DND-41 (cell line): Measurements from ENCODE around the gene FUOM.

ENCODE experiments used
- ATAC-seq: fragments of 200-7000 bp; cut with Tn5 transposase; 3 replicates; pipeline ENCODE4 v1.9.1; 2021; ENCODE audit warnings: low read depth; ENCODE audit not compliant: insufficient read depth
- DNase-seq: peaks from one replicate; pipeline ENCODE4 v3.0.0-alpha.2; 2020
- H2AFZ ChIP-seq: 2 replicates; pipeline ENCODE4 v1.6.0; 2012; ENCODE audit warnings: low read depth, low read length
- H3K27ac ChIP-seq: 2 replicates; pipeline ENCODE4 v1.5.1; 2012; ENCODE audit warnings: low read length, inconsistent platforms
- H3K27me3 ChIP-seq: fragments of 200-600 bp; sonication (generic); 2 replicates; pipeline ENCODE4 v1.6.0; 2012; ENCODE audit warnings: low read length, mild to moderate bottlenecking, inconsistent platforms; ENCODE audit not compliant: insufficient read depth, poor library complexity
- H3K36me3 ChIP-seq: 2 replicates; pipeline ENCODE4 v1.5.1; 2012; ENCODE audit warnings: low read length, inconsistent platforms; ENCODE audit not compliant: insufficient read depth
- H3K4me1 ChIP-seq: 2 replicates; pipeline ENCODE4 v1.5.1; 2012; ENCODE audit warnings: mild to moderate bottlenecking, low read length; ENCODE audit not compliant: insufficient read depth
- H3K4me2 ChIP-seq: 2 replicates; pipeline ENCODE4 v1.6.0; 2012; ENCODE audit warnings: mild to moderate bottlenecking, moderate library complexity, low read length, inconsistent platforms; ENCODE audit not compliant: insufficient read depth
- H3K4me3 ChIP-seq, 2 experiments: fragments of 200-600 bp in 1 of 2; shearing (Covaris generic) in 1 of 2; 2 replicates each; pipeline ENCODE4 v1.5.1; 2012 to 2016; ENCODE audit warnings: inconsistent platforms in 2 of 2, low read length in 2 of 2, mild to moderate bottlenecking in 2 of 2, low read depth in 1 of 2, moderate library complexity in 1 of 2
- H3K79me2 ChIP-seq: 2 replicates; pipeline ENCODE4 v1.6.0; 2012; ENCODE audit warnings: low read length, inconsistent platforms; ENCODE audit not compliant: insufficient read depth
- H3K9ac ChIP-seq: 2 replicates; pipeline ENCODE4 v1.6.0; 2012; ENCODE audit warnings: low read depth, mild to moderate bottlenecking, inconsistent platforms, low read length, moderate library complexity
- H3K9me3 ChIP-seq: 2 replicates; pipeline ENCODE4 v1.5.1; 2012; ENCODE audit warnings: low read length, moderate library complexity, mild to moderate bottlenecking, inconsistent platforms; ENCODE audit not compliant: insufficient read depth, severe bottlenecking
- H4K20me1 ChIP-seq: 2 replicates; pipeline ENCODE4 v1.6.0; 2012; ENCODE audit warnings: low read length; ENCODE audit not compliant: insufficient read depth
- CTCF ChIP-seq: IDR thresholded peaks from 2 replicates; pipeline ENCODE4 v1.5.1; 2012; ENCODE audit warnings: borderline replicate concordance, low read length, moderate library complexity, mild to moderate bottlenecking; ENCODE audit not compliant: poor library complexity, severe bottlenecking; ENCODE audit errors: extremely low read depth
- EZH2 ChIP-seq: IDR thresholded peaks from 3 replicates; pipeline ENCODE4 v1.6.1; 2012; ENCODE audit warnings: borderline replicate concordance, low read depth, mild to moderate bottlenecking, moderate library complexity, low read length, inconsistent platforms; ENCODE audit not compliant: severe bottlenecking

Gene FUOM

GRCh38 chr10:133339708-133340380, 18.0 kb downstream of the FUOM start:
- Histone ChIP-seq H3K27ac (no peak overlapping the region), H2AFZ (no peak overlapping the region), H3K9me3 (no peaks in the 10 kb centered on the region), H3K9ac (no peak overlapping the region), H4K20me1 (no peaks in the 10 kb centered on the region; the same call in 1 of the 2 replicates), H3K4me2 (no peak overlapping the region), H3K36me3 (no peaks in the 10 kb centered on the region), H3K27me3 (no peaks in the 10 kb centered on the region), H3K79me2 (no peaks in the 10 kb centered on the region), H3K4me1 (no peaks in the 10 kb centered on the region), H3K4me3 (no peak overlapping the region)
- no peak for DNase-seq
- no peak for ATAC-seq
- TF ChIP-seq CTCF (no peak), EZH2 (no peak)

GRCh38 chr10:133338080-133339071, 19.4 kb downstream of the FUOM start:
- H2AFZ ChIP-seq = no peak overlapping the region
- no peak overlapping the region for H3K27ac ChIP-seq
- DNase-seq (no peak), ATAC-seq (no peak)
- no peaks in the 10 kb centered on the region for H3K27me3 ChIP-seq
- H4K20me1 ChIP-seq = no peaks in the 10 kb centered on the region; the same call in 1 of the 2 replicates
- H3K9ac ChIP-seq = no peak overlapping the region
- no peaks in the 10 kb centered on the region for H3K79me2 ChIP-seq
- H3K4me1 ChIP-seq = no peaks in the 10 kb centered on the region
- no peak overlapping the region for H3K4me2 ChIP-seq
- TF ChIP-seq EZH2 (no peak), CTCF (no peak)
- H3K4me3 ChIP-seq = no peak overlapping the region
- H3K36me3 ChIP-seq = no peaks in the 10 kb centered on the region
- H3K9me3 ChIP-seq = no peaks in the 10 kb centered on the region

GRCh38 chr10:133337370-133337725, 20.5 kb downstream of the FUOM start:
- Histone ChIP-seq H2AFZ (no peak overlapping the region), H3K27me3 (peaks cover 2% of the 10 kb centered on the region)

More at GRCh38 chr10:133337370-133337725, 20.5 kb downstream of the FUOM start:
- Histone ChIP-seq H3K4me2 (no peak overlapping the region), H3K36me3 (no peaks in the 10 kb centered on the region), H4K20me1 (no peaks in the 10 kb centered on the region; the same call in 1 of the 2 replicates), H3K9ac (no peak overlapping the region), H3K4me1 (no peaks in the 10 kb centered on the region), H3K27ac (no peak overlapping the region), H3K4me3 (no peak overlapping the region), H3K9me3 (no peaks in the 10 kb centered on the region), H3K79me2 (no peaks in the 10 kb centered on the region)
- no peak for ATAC-seq
- TF ChIP-seq CTCF = no peak
- TF ChIP-seq EZH2 = no peak
- no peak for DNase-seq
